ENCODE data around the gene FST. TPM values are rescaled to one million over a fixed set of nuclear protein-coding genes. Genes with fewer than 3 reads are reported as not detected.

FST gene
- total and polyA plus RNA-seq, 2 of the 13 experiments (the other 11 are each of a cell fraction or from before 2014, with no cell fraction given), result 38.6 to 136 TPM

- TF ChIP-seq ARID4A (CRISPR knock-in tag; IDR thresholded peaks at IDR 0.05; ENCODE audit: borderline replicate concordance) (peak; percentile 52), SAFB2 (CRISPR knock-in tag; IDR thresholded peaks at IDR 0.05; ENCODE audit: borderline replicate concordance, low read depth) (peak; percentile 23; the same call in 1 of the 2 replicates), ZNF33A (CRISPR knock-in tag; IDR thresholded peaks at IDR 0.05; ENCODE audit: borderline replicate concordance) (no peak), MATR3 (CRISPR knock-in tag; IDR thresholded peaks at IDR 0.05) (no peak), SUZ12 (IDR thresholded peaks at IDR 0.05; ENCODE audit: low read depth, low read length) (no peak), ZZZ3 (CRISPR knock-in tag; IDR thresholded peaks at IDR 0.05; ENCODE audit: borderline replicate concordance) (no peak; the same call in 1 of the 2 replicates), ZNF569 (CRISPR knock-in tag; IDR thresholded peaks at IDR 0.05; ENCODE audit: borderline replicate concordance) (0 out of 2 replicates have a peak, but pooled peaks have one; percentile 8), ZNF576 (CRISPR knock-in tag; IDR thresholded peaks at IDR 0.05) (no peak), FOSL1 (CRISPR knock-in tag; IDR thresholded peaks at IDR 0.05; ENCODE audit: borderline replicate concordance) (no peak), TARDBP (CRISPR knock-in tag; IDR thresholded peaks at IDR 0.05) (peak; percentile 73), ZNF446 (CRISPR knock-in tag; IDR thresholded peaks at IDR 0.05) (no peak), CSRNP1 (CRISPR knock-in tag; IDR thresholded peaks at IDR 0.05) (peak; percentile 38; the same call in 1 of the 2 replicates), TRIM22 (IDR thresholded peaks at IDR 0.05) (no peak), HINFP (CRISPR knock-in tag; IDR thresholded peaks at IDR 0.05; ENCODE audit: low read depth) (peak; percentile 81; the same call in 1 of the 2 replicates), ZNF3 (CRISPR knock-in tag; IDR thresholded peaks at IDR 0.05) (no peak), ARHGAP35 (CRISPR knock-in tag; IDR thresholded peaks at IDR 0.05; ENCODE audit: borderline replicate concordance) (no peak), SOX6 (IDR thresholded peaks at IDR 0.05) (no peak), SOX6 (CRISPR knock-in tag; IDR thresholded peaks at IDR 0.05) (peak; percentile 91), ZNF644 (CRISPR knock-in tag; IDR thresholded peaks at IDR 0.05; ENCODE audit: low read depth) (peak; percentile 42; the same call in 1 of the 2 replicates), ZNF253 (CRISPR knock-in tag; IDR thresholded peaks at IDR 0.05; ENCODE audit: borderline replicate concordance) (peak; percentile 71; the same call in 1 of the 2 replicates)
Observed at GRCh38 chr5:53482717-53483638, 2.5 kb downstream of the FST start (continued).

Data from HepG2 (cell line).